ENCODE data around the gene DEK.
"Not testable (repeated sequence)": the region's sequence is repeated elsewhere in the genome, so short reads cannot be mapped to it uniquely, and the experiment has no call there.

Gene DEK, protein sequence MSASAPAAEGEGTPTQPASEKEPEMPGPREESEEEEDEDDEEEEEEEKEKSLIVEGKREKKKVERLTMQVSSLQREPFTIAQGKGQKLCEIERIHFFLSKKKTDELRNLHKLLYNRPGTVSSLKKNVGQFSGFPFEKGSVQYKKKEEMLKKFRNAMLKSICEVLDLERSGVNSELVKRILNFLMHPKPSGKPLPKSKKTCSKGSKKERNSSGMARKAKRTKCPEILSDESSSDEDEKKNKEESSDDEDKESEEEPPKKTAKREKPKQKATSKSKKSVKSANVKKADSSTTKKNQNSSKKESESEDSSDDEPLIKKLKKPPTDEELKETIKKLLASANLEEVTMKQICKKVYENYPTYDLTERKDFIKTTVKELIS

GRCh38 chr6:18264219-18264922, at the start of gene DEK:
Gene DEK, minus strand, starts transcription at chr6:18264530. Its CDS starts 543 bp downstream, at chr6:18263987.
- DNase-seq = peak; percentile 68

DNA sequence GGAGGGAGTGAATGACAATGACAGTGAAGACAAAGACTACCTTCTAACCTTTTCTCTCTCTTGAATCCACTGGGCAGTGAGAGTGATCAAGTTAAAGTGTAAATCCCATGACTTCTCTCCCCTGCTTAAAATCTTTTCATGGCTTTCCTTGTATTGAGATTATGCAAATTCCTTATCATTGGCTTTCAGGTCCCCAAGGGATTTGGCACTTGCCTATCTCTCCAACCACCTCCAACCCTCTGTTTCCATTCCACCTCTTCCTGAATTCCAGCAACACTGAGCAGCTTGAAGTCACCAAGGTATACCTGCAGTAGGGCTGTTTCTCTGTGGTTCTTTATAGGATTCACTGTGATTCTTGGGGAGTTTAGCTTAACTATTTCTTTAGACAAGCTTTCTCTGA, 48.0 kb upstream of the DEK start:
- DNase-seq = no peak

- not testable (repeated sequence) for DNase-seq
These were observed 45.7 kb upstream of the DEK start for GRCh38 chr6:18310010-18310409.

- no peak for DNase-seq
These were observed 44.7 kb upstream of the DEK start for GRCh38 chr6:18309046-18309445.

- DNase-seq = no peak
These were observed 43.9 kb upstream of the DEK start for GRCh38 chr6:18308070-18308735.

DNA sequence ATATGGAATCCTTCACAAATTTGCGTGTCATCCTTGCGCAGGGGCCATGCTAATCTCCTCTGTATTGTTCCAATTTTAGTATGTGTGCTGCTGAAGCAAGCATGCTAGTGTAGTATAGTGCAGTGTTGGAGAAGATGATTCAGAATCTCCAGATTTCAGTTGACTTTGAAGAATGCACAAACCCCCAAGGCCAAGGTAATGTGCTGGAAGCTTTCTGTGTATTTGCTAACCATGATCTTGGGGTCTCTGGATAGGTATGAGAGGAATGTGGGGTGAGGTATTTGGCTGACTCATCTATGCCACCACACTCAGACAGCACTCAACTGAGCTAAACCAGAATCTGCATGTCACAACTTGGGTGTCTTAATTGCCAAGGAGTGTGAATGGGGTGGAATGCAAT, 42.6 kb upstream of the DEK start:
- DNase-seq = no peak

DNA sequence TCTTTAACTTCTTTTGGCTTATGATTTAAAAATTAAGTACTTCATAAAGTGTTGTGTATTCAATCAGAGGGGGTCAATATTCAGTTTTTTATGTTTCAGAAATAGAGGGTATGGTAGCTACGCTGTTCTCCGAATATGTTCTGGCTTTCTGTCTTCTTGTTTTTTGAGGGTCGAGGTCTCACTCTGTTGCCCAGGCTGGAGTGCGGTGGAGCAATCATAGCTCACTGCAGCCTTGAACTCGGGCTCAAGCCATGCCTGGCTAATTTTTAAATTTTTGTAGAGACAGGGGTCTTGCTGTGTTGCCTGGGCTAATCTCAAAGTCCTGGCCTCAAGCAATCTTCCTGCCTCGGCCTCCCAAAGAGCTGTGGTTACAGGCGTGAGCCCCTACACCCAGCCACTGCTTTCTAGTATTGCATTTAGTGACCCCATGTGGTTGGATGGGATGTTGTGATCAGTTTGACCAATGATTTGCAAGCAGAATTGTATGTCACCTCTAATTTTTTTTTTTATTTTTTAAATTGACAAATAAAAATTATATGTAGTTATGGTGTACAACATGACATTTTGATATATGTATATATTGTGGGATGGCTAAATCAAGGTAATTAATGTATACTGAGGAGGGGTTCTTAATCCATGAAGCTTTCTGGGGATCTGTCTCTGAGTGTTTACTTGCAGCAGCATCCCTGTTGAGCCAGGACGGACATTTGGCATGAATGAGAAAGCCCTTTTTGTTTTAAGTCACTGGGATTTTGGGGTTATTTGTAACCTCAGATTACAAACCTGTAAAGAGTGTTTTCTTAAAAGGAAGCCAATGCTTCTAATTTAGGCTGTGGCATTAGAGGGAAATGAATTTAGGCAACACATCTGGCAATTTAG, 38.5 kb upstream of the DEK start:
- no peak for DNase-seq

DNA sequence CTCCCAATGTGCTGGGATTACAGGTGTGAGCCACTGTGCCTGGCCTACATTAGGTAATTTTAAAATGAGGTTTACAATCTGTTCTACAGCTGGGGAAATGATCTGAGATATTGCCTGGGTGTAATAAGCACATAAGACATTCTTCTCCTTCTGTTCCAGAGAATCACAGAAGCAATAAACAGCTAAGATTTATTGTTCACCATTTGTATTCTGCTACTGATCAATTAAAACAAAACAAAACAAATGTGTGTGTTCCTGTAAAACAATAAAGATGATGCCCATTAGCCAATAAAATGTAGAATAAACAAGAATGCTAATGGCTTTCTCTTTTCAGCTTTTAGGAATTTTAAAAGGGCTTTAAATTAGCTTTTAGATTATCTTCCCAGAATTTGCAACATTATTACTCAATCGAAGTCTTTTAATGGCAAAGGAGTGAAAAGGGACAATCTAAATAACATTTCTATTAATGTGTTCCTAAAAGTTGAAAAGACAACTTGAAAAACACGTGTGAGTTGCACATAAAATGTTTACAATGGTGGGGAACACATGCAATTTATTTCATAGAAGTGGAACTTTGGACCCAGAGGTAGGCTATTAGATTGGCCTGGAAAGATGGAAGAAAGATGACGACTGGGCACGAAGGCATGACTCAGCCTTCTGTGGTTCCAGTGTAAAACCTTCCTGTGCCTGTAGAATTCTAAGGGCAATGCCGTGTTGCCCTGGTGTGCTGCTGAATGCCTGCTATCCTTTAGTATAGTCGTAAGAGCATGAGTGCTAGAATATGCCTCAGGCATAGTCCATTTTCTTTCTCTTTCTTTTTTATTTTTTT, 29.0 kb upstream of the DEK start:
- no peak for DNase-seq

- DNase-seq = no peak
These were observed 25.0 kb upstream of the DEK start for GRCh38 chr6:18289283-18289682.

- DNase-seq = no peak
These were observed 19.9 kb upstream of the DEK start for GRCh38 chr6:18284261-18284660.

DNA sequence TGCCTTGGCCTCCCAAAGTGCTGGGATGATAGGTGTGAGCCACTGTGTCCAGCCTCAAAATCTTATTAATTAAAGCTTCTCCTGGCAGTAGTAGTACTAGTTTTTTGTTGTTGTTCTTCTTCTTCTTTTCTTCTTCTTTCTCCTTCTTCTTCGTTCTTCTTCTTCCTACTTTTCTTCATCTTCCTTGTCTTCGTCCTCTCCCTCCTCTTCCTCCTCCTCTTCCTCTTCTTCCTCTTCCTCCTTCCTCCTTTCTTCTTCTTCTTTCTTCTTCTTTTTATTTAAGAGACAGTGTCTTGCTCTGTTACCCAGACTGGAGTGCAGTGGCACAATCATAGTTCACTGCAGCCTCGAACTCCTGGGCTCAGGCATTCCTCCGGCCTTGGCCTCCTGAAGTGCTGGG, 17.2 kb upstream of the DEK start:
- no peak for DNase-seq

DNA sequence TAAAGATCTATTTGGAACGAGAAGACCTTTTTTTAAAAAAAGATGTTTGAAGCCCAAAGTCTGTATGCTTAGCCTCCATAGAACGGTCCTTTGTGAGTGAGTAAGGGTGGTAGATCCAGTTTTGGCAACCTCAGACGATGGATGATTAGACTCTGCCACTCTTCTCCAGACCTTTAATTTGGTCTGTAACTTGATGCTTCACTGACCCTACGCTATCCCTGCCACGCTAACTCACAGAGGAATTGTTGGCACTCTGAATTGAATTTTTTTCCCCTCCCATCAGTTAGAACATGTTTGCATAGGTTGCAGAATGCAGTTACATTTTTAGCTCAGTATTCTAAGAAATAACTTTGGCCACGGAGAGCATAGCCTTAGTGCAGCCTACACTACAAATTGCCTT, 15.8 kb upstream of the DEK start:
- no peak for DNase-seq

- DNase-seq = no peak
These were observed 15.1 kb upstream of the DEK start for GRCh38 chr6:18279422-18279821.

- DNase-seq = no peak
These were observed 13.1 kb upstream of the DEK start for GRCh38 chr6:18277237-18278006.

DNA sequence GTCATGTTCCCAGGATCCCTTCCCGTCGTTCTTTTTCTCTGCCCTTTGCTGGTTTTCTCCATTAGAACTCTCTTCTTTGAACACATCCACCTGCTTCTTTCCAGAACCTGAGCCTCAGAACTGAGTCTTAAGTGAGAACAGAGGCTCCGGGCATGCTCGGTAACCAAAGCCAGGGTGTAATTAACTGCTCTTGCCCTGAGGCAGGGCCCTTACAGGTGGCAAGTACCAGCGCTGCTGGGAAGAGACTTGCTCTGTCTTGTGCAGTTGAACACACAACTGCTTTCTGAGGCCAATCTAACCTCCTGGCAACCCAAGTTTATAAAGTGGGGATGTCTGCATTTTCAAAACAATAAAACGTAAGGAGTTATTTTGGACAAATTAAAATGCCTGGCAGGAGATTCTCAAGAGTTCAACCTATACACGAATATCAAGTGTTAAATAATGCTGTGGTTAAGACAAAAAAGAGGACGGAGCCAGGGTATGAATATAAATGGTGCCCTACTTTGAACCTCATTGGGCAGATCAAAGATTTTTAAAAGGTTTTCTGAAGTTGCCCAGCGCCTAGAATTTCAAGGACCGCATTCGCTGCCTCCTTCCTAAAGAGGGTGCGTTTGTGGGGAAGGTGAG, 12.4 kb upstream of the DEK start:
- DNase-seq = no peak

- DNase-seq = no peak
These were observed 5.9 kb upstream of the DEK start for GRCh38 chr6:18270216-18270615.

GRCh38 chr6:18269717-18270116, 5.4 kb upstream of the DEK start:
- no peak for DNase-seq

DNA sequence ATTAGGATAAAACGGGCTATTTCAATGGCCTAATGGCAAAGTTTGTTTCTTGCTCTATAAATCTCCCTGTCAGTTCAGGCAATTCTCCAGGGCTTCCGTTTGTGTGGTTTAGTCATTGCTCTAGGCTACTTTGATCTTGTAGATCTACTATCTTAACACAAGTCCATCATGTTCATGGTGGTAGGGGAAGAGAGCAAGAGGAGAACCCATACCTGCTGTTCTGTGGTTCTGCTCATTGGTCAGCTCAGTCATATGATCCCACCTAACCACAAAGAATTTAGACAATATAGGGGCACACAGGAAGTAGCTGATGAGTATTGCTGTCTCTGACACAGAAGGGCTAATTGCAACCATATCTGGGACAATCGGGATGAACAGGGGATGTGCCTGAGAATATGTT, 4.9 kb upstream of the DEK start:
- DNase-seq = no peak

DNA sequence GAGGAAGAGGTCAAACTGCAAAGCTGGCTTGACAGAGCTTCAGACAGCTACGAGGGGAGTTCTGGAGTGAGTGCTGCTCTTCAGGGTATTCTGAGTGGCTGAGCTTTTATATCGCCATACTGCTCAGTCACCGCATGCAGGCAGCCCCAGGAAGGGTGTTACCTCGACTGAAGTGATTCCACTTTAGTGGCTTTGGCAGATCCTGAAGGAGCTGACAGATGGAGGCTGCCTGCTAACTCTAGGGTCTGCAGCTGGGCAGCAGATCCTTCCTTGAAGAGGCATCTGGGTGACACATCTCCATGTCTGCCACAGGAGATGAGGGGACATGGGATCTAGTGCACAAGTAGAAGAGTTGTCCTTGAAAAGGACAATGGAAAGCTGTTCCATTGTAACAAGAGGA, 3.7 kb upstream of the DEK start:
- DNase-seq = no peak

DNA sequence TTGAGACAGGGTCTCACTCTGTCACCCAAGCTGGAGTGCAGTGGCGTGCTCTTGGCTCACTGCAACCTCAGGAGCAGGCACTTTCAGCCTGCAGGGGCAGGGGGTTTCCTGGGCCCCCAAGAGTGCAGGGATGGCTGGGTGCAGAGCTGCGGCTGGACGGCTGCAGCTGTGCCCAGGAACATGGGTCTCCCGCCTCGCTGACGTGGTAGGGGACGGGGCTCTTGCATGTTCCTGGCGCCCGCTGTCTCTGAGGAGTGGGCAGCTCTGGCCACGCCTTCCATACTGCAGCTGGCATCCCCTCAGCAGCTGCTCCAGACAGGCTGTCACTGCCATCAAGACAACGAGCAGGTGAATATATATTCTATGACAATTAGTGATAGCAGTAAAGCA, 2.2 kb upstream of the DEK start:
- DNase-seq = no peak

All from NCI-H1048 (cell line).